ENCODE results near the gene RNF113B.

RNF113B gene

GRCh38 chr13:98141509-98142379 lies 35.3 kb downstream of the RNF113B start:
- FAIRE-seq (no peak), DNase-seq (ENCODE audit: low spot score) (no peak)

GRCh38 chr13:98141091-98141490 lies 36.0 kb downstream of the RNF113B start:
- no peak for DNase-seq (ENCODE audit: low spot score)
- FAIRE-seq: no peak

- DNase-seq (ENCODE audit: low spot score) (no peak), FAIRE-seq (no peak)
Observed at GRCh38 chr13:98134901-98135300, 42.2 kb downstream of the RNF113B start.

GRCh38 chr13:98133946-98134345 lies 43.1 kb downstream of the RNF113B start:
- FAIRE-seq: no peak
- DNase-seq (ENCODE audit: low spot score): no peak

- DNase-seq (ENCODE audit: low spot score): no peak
Observed at GRCh38 chr13:98129059-98129746, 47.9 kb downstream of the RNF113B start.

More at GRCh38 chr13:98129059-98129746, 47.9 kb downstream of the RNF113B start:
- FAIRE-seq: no peak

Measured in urothelium cell line (cell line).